MM.1S (cell line): Measurements from ENCODE around the gene CACNA1H.

Experiments
- DNase-seq: peaks from one replicate; pipeline ENCODE4 v3.0.0-alpha.2; 2015
- H2AFZ ChIP-seq: fragments of 300-600 bp; sonication (generic); 2 replicates; pipeline ENCODE4 v1.6.0; 2016; ENCODE audit warnings: antibody characterized with exemption, low read length
- H3F3A ChIP-seq: fragments of 300-600 bp; sonication (generic); 2 replicates; pipeline ENCODE4 v1.6.1; 2016; ENCODE audit warnings: mild to moderate bottlenecking, antibody characterized with exemption, low read length, moderate library complexity, mixed read lengths; ENCODE audit not compliant: insufficient read depth
- H3K27ac ChIP-seq: fragments of 300-600 bp; sonication (generic); 2 replicates; pipeline ENCODE4 v1.5.1; 2016; ENCODE audit warnings: mild to moderate bottlenecking, low read length
- H3K27me3 ChIP-seq: fragments of 300-600 bp; sonication (generic); replicated peaks from 2 replicates; pipeline ENCODE4 v1.6.0; 2016; ENCODE audit warnings: low read length; ENCODE audit not compliant: insufficient read depth
- H3K36me3 ChIP-seq: fragments of 300-600 bp; sonication (generic); replicated peaks from 2 replicates; pipeline ENCODE4 v1.6.1; 2016; ENCODE audit warnings: mild to moderate bottlenecking, low read length, mixed read lengths; ENCODE audit not compliant: insufficient read depth
- H3K4me1 ChIP-seq: fragments of 300-600 bp; sonication (generic); 2 replicates; pipeline ENCODE4 v1.6.1; 2016; ENCODE audit warnings: low read length, mixed read lengths
- H3K4me2 ChIP-seq: fragments of 300-600 bp; sonication (generic); 2 replicates; pipeline ENCODE4 v1.6.0; 2016; ENCODE audit warnings: low read depth, low read length
- H3K4me3 ChIP-seq: fragments of 300-600 bp; sonication (generic); 2 replicates; pipeline ENCODE4 v1.5.1; 2016; ENCODE audit warnings: low read length, mixed read lengths
- H3K79me2 ChIP-seq: fragments of 300-600 bp; sonication (generic); 2 replicates; pipeline ENCODE4 v1.6.1; 2016; ENCODE audit warnings: mixed run types, low read length, mixed read lengths
- H3K9ac ChIP-seq: fragments of 300-600 bp; sonication (generic); 2 replicates; pipeline ENCODE4 v1.6.1; 2016; ENCODE audit warnings: low read length, mixed read lengths
- H3K9me2 ChIP-seq: fragments of 300-600 bp; sonication (generic); replicated peaks from 2 replicates; pipeline ENCODE4 v1.6.1; 2016; ENCODE audit warnings: mild to moderate bottlenecking, low read length, mixed read lengths; ENCODE audit not compliant: insufficient read depth
- H3K9me3 ChIP-seq: fragments of 300-600 bp; sonication (generic); replicated peaks from 2 replicates; pipeline ENCODE4 v1.6.1; 2016; ENCODE audit warnings: mild to moderate bottlenecking, low read length, mixed read lengths; ENCODE audit not compliant: insufficient read depth
- H4K20me1 ChIP-seq: fragments of 300-600 bp; sonication (generic); 2 replicates; pipeline ENCODE4 v1.6.1; 2016; ENCODE audit warnings: mild to moderate bottlenecking, low read length, moderate library complexity, mixed read lengths; ENCODE audit not compliant: insufficient read depth
- EZH2 ChIP-seq: fragments of 300-600 bp; sonication (generic); optimal IDR thresholded peaks from 2 replicates; pipeline ENCODE3; 2017; ENCODE audit warnings: low read depth, mild to moderate bottlenecking, antibody characterized with exemption, low read length, mixed read lengths
- EZH2phosphoT487 ChIP-seq: fragments of 300-600 bp; sonication (generic); IDR thresholded peaks from 2 replicates; pipeline ENCODE4 v1.6.1; 2018; ENCODE audit warnings: antibody characterized with exemption, low read length
- TF ChIP-seq, protein P1 (sequence below): fragments of 300-600 bp; sonication (generic); IDR thresholded peaks from 2 replicates; pipeline ENCODE4 v1.5.1; 2016; ENCODE audit warnings: antibody characterized with exemption, low read length, mixed read lengths

The CACNA1H gene

GRCh38 chr16:1180549-1181403 lies 27.9 kb downstream of the CACNA1H start:
- no peak overlapping the region for H2AFZ ChIP-seq
- peaks cover 85% of the 10 kb centered on the region for H3K27me3 ChIP-seq
- H3K36me3 ChIP-seq = no peaks in the 10 kb centered on the region
- H4K20me1 ChIP-seq = no peaks in the 10 kb centered on the region
- no peaks in the 10 kb centered on the region for H3K9me2 ChIP-seq
- no peaks in the 10 kb centered on the region for H3K79me2 ChIP-seq
- TF ChIP-seq, protein P1, sequence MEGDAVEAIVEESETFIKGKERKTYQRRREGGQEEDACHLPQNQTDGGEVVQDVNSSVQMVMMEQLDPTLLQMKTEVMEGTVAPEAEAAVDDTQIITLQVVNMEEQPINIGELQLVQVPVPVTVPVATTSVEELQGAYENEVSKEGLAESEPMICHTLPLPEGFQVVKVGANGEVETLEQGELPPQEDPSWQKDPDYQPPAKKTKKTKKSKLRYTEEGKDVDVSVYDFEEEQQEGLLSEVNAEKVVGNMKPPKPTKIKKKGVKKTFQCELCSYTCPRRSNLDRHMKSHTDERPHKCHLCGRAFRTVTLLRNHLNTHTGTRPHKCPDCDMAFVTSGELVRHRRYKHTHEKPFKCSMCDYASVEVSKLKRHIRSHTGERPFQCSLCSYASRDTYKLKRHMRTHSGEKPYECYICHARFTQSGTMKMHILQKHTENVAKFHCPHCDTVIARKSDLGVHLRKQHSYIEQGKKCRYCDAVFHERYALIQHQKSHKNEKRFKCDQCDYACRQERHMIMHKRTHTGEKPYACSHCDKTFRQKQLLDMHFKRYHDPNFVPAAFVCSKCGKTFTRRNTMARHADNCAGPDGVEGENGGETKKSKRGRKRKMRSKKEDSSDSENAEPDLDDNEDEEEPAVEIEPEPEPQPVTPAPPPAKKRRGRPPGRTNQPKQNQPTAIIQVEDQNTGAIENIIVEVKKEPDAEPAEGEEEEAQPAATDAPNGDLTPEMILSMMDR = no peak
- TF ChIP-seq EZH2 (no peak), EZH2phosphoT487 (no peak)
- H3K9me3 ChIP-seq = no peaks in the 10 kb centered on the region
- H3K4me2 ChIP-seq = no peak overlapping the region
- H3K4me3 ChIP-seq = no peak overlapping the region
- no peak overlapping the region for H3K9ac ChIP-seq
- no peak overlapping the region for H3K27ac ChIP-seq
- DNase-seq = no peak
- H3F3A ChIP-seq = no peaks in the 10 kb centered on the region
- H3K4me1 ChIP-seq = no peaks in the 10 kb centered on the region

- Histone ChIP-seq H3K27me3 (peaks cover 79% of the 10 kb centered on the region), H3K4me2 (no peak overlapping the region)
- no peak for DNase-seq
Observed at GRCh38 chr16:1181404-1182315, 28.8 kb downstream of the CACNA1H start.

DNA sequence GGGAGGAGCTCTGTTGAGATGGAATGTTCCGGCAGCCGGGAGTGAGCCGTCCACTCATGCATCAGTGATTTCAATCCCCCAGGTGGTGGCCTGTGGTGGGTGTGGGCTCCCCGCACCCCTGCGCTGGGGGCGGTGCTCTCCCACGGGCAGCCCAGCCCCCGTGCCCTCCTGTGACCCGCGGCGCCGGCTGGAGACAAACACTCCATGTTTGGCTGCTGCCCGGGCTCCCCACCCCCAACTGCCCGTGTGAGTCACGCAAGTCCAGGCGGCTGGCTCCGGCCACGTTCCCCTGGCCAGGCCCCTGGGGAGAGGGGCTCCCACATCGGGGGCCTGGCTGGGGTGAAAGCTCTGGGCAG lies 29.4 kb downstream of the CACNA1H start:
- H3K9ac ChIP-seq = no peak overlapping the region

More at GRCh38 chr16:1181404-1182315, 28.8 kb downstream of the CACNA1H start:
- Histone ChIP-seq H3K79me2 (no peaks in the 10 kb centered on the region), H3K9ac (no peak overlapping the region), H4K20me1 (no peaks in the 10 kb centered on the region), H3K4me3 (no peak overlapping the region), H3K27ac (no peak overlapping the region), H3F3A (no peaks in the 10 kb centered on the region), H3K36me3 (no peaks in the 10 kb centered on the region), H3K9me3 (no peaks in the 10 kb centered on the region), H3K9me2 (no peaks in the 10 kb centered on the region), H2AFZ (no peak overlapping the region), H3K4me1 (no peaks in the 10 kb centered on the region)
- no peak for TF ChIP-seq EZH2
- TF ChIP-seq, protein P1 = no peak
- no peak for TF ChIP-seq EZH2phosphoT487

More for the DNA sequence above, 29.4 kb downstream of the CACNA1H start:
- no peak overlapping the region for H3K4me3 ChIP-seq
- H3K4me2 ChIP-seq = no peak overlapping the region
- H3K27me3 ChIP-seq = peaks cover 79% of the 10 kb centered on the region
- DNase-seq = no peak
- no peaks in the 10 kb centered on the region for H3K36me3 ChIP-seq
- H3F3A ChIP-seq = no peaks in the 10 kb centered on the region
- no peaks in the 10 kb centered on the region for H3K9me2 ChIP-seq
- no peaks in the 10 kb centered on the region for H3K9me3 ChIP-seq
- H3K79me2 ChIP-seq = no peaks in the 10 kb centered on the region
- H3K27ac ChIP-seq = no peak overlapping the region
- H2AFZ ChIP-seq = no peak overlapping the region
- H3K4me1 ChIP-seq = no peaks in the 10 kb centered on the region
- TF ChIP-seq EZH2 = no peak
- no peak for TF ChIP-seq EZH2phosphoT487
- TF ChIP-seq, protein P1 = no peak
- H4K20me1 ChIP-seq = no peaks in the 10 kb centered on the region
